AG08395 (cell line): ENCODE results near the gene SPON1.

Source experiments
- DNase-seq: peaks from one replicate; pipeline ENCODE4 v3.0.0; 2012; ENCODE audit warnings: mixed read lengths, low spot score

Gene SPON1

GRCh38 chr11:13944911-13945425 is 17.6 kb upstream of the SPON1 start:
- peak; percentile 24 for DNase-seq

- no peak for DNase-seq
Observed at GRCh38 chr11:13947379-13947778, 15.1 kb upstream of the SPON1 start.

GRCh38 chr11:13949876-13950275 is 12.6 kb upstream of the SPON1 start:
- no peak for DNase-seq

GRCh38 chr11:13952221-13952620 is 10.3 kb upstream of the SPON1 start:
- DNase-seq = no peak

GRCh38 chr11:13952668-13953067 is 9.9 kb upstream of the SPON1 start:
- no peak for DNase-seq

GRCh38 chr11:13954591-13954990 is 7.9 kb upstream of the SPON1 start:
- no peak for DNase-seq

- DNase-seq = peak; percentile 70
Observed at GRCh38 chr11:13955971-13956421, 6.5 kb upstream of the SPON1 start.

GRCh38 chr11:13956988-13957387 is 5.5 kb upstream of the SPON1 start:
- no peak for DNase-seq

- DNase-seq = no peak
Observed at GRCh38 chr11:13958641-13959400, 3.7 kb upstream of the SPON1 start.

GRCh38 chr11:13962198-13962561 is 343 bp upstream of the SPON1 start:
- DNase-seq = no peak

GRCh38 chr11:13963169-13963948 is 836 bp downstream of the SPON1 start:
- DNase-seq = peak; percentile 31

- DNase-seq = no peak
Observed at GRCh38 chr11:13963949-13964770, 1.6 kb downstream of the SPON1 start.

GRCh38 chr11:13964771-13965074 is 2.2 kb downstream of the SPON1 start:
- DNase-seq = no peak

GRCh38 chr11:13965337-13965736 is 2.8 kb downstream of the SPON1 start:
- no peak for DNase-seq

GRCh38 chr11:13966013-13966412 is 3.5 kb downstream of the SPON1 start:
- DNase-seq = no peak

- DNase-seq = no peak
Observed at GRCh38 chr11:13966486-13966885, 4.0 kb downstream of the SPON1 start.

- DNase-seq = peak; percentile 5
Observed at GRCh38 chr11:13970986-13971385, 8.5 kb downstream of the SPON1 start.

- peak; percentile 69 for DNase-seq
Observed at GRCh38 chr11:13972043-13972910, 9.8 kb downstream of the SPON1 start.

GRCh38 chr11:13972944-13973343 is 10.4 kb downstream of the SPON1 start:
- DNase-seq = no peak

- no peak for DNase-seq
Observed at GRCh38 chr11:13974631-13975030, 12.1 kb downstream of the SPON1 start.

GRCh38 chr11:13983081-13983751 is 20.7 kb downstream of the SPON1 start:
- peak; percentile 50 for DNase-seq
